Measurements from ENCODE around the gene NFIB. TPM values are rescaled to one million over a fixed set of nuclear protein-coding genes. Genes with fewer than 3 reads are reported as not detected.

Gene NFIB
- total RNA-seq, 1 donor from 2014 or later, result 99.9 TPM

- no peak for DNase-seq (ENCODE audit: low spot score in 2 of 2)
- no peaks in the 10 kb centered on the region for H3K27me3 ChIP-seq
- H3K36me3 ChIP-seq, result no peaks in the 10 kb centered on the region
- no peaks in the 10 kb centered on the region for H3K9me3 ChIP-seq
- no peak overlapping the region for H3K4me3 ChIP-seq
- H3K27ac ChIP-seq, result peak overlapping the region; percentile 59 to 74
- intact Hi-C loops (cut with DNase I), result no loop called here
- peaks cover 4 to 37% of the 10 kb centered on the region in 2 donors for H3K4me1 ChIP-seq
- no peak for TF ChIP-seq CTCF (IDR thresholded peaks at IDR 0.05)
Measured at GRCh38 chr9:14205463-14205862, 108.5 kb downstream of the NFIB start.

DNA sequence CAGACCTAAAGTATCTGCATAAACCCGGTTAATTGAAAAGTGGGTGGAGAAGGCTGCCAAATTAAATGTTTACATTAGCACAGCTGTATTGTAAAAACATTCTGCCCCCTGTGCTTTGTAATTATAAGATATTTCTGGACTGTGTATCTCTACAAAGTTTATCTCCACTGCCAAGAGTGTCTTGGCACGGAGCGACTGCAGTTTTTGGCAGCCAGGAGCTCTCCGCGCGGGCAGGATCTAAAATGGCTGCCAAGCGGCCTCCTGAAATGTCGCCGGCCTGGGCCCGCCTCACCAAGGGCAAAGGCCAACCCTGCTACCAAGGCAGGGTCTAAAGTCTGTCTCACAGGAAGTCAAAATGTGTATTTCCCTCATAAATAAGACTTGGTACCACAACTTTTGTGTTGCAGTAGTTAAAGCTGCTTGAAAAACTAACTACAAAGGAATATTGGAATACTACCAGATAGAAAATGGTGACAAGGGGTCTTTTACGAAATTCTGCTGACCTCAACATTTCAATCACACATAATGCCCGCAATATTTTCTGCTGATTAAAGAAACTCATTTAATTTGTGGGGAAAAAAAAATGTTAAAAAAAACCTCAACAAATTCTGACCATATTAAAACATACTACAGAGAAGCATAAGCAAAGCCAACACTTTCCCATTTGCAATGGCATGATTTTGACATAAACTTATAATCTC lies 110.4 kb downstream of the NFIB start:
- H3K27ac ChIP-seq, result peak overlapping the region; percentile 74 to 82
- intact Hi-C loops (cut with DNase I), result no loop called here
- no peaks in the 10 kb centered on the region for H3K27me3 ChIP-seq
- DNase-seq (ENCODE audit: low spot score in 2 of 2), result peak in 1 of 2 donors; percentile 85
- H3K4me1 ChIP-seq, result peaks cover 4 to 46% of the 10 kb centered on the region in 2 donors
- H3K9me3 ChIP-seq, result no peaks in the 10 kb centered on the region
- peak overlapping the region; percentile 16 to 23 for H3K4me3 ChIP-seq
- H3K36me3 ChIP-seq, result no peaks in the 10 kb centered on the region
- TF ChIP-seq CTCF (IDR thresholded peaks at IDR 0.05), result no peak

DNA sequence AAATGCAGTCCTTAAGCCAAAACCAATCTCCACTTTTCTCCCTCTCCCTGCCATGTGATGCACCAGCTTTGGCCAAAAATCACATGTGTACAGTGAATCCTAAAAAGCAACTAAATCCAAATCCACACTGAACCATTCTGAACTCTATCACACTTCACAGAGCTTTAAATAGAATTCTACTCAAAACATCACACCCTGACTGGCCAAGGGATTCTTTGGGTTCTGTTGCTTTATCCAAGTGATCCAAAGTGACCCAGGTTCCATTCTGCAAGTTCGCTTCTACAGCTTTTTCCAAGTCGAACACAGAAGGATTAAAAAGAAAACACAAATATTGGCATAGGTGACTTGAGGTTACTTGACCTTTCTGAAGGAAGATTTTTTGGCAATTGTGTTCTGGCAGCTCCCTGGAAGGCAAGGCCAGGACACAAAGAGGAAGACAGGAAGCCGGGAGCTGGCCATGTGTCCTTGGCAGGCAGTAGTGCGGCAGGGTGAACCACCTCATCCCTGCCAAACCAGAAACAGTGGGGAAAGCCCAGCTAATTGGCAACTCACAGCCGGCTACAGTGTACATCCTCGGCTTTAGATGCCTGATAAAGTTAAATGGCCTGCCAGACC lies 115.0 kb downstream of the NFIB start:
- Histone ChIP-seq H3K4me1 (peaks cover 0 to 41% of the 10 kb centered on the region in 2 donors), H3K27ac (peak overlapping the region; percentile 13 to 68), H3K4me3 (peak overlapping the region; percentile 6 to 22), H3K9me3 (no peaks in the 10 kb centered on the region), H3K27me3 (no peaks in the 10 kb centered on the region), H3K36me3 (no peaks in the 10 kb centered on the region)
- peak in 1 of 2 donors; percentile 73 for DNase-seq (ENCODE audit: low spot score in 2 of 2)
- no peak for TF ChIP-seq CTCF (IDR thresholded peaks at IDR 0.05)
- intact Hi-C loops (cut with DNase I), result loop anchor here (2.0 kb wide), 1 partner anchor 20 kb away; no protein-coding TSS in a partner anchor

DNA sequence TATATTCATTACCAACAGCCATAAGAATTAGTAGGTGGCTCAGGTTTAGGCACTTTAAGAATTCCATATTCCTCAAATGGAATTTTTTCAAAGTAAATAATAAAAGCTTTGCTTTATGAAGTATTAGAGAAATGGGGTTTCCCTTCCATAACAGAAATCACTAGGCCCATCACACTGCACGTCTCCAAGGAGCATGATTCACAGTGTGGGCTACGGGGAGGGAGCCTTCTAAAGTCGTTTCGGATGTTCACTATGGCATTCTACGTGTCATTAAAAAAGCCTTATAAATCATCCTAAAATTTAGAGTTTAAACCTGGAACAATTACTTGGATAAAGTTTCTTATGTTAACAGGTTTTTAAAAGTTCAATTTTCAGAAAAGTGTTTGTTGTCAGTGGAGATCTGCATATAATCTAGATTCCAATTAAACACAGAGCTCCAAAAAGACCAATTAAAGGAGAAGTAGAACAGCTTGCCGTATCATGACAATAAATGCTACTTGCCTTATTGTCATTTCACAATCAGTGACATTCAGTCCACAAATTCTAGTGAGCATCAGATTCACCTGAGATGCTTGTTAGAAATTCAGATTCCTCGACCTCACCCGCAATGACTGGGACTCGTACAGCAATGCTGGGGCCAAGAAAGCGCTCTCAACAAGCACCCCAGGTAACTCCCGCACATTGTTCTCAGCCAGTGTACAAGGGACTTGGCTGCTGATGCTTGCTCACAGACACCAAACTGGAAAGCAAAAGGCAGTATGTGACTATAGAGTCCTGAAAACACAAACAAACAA lies 115.7 kb downstream of the NFIB start:
- H3K4me1 ChIP-seq, result peaks cover 0 to 39% of the 10 kb centered on the region in 2 donors
- intact Hi-C loops (cut with DNase I), result loop anchor here (2.0 kb wide), 1 partner anchor 21 kb away; no protein-coding TSS in a partner anchor
- no peaks in the 10 kb centered on the region for H3K27me3 ChIP-seq
- H3K36me3 ChIP-seq, result no peaks in the 10 kb centered on the region
- H3K27ac ChIP-seq, result peak overlapping the region; percentile 13 to 68
- TF ChIP-seq CTCF (IDR thresholded peaks at IDR 0.05), result no peak
- peak overlapping the region; percentile 6 to 22 for H3K4me3 ChIP-seq
- DNase-seq (ENCODE audit: low spot score in 2 of 2), result no peak
- H3K9me3 ChIP-seq, result no peaks in the 10 kb centered on the region

- Histone ChIP-seq H3K4me3 (no peak overlapping the region), H3K9me3 (no peaks in the 10 kb centered on the region), H3K27ac (peak overlapping the region; percentile 13 to 68), H3K4me1 (peaks cover 0 to 32% of the 10 kb centered on the region in 2 donors), H3K27me3 (no peaks in the 10 kb centered on the region), H3K36me3 (no peaks in the 10 kb centered on the region)
- no peak for DNase-seq (ENCODE audit: low spot score in 2 of 2)
- TF ChIP-seq CTCF (IDR thresholded peaks at IDR 0.05), result no peak
- intact Hi-C loops (cut with DNase I), result no loop called here
Measured at GRCh38 chr9:14197325-14197858, 116.5 kb downstream of the NFIB start.
